Testis (tissue), 2 donors: ENCODE data around the gene CDK16.

ENCODE experiments used
- POLR2A ChIP-seq: fragments of 450-650 bp; IDR thresholded peaks from one replicate; pipeline ENCODE4 v1.6.1; 2017; ENCODE audit warnings: antibody characterized with exemption, mild to moderate bottlenecking, moderate library complexity
- TF ChIP-seq, protein P1 (sequence below), 3 experiments: fragments of 450-650 bp in 2 of 3; fragments of 200-600 bp in 1 of 3; sonication (generic) in 1 of 3; IDR thresholded peaks; one replicate each; pipeline ENCODE4 v1.5.1; 2016 to 2019; ENCODE audit warnings: antibody characterized with exemption in 3 of 3, mild to moderate bottlenecking in 2 of 3, moderate library complexity in 1 of 3

DNA sequence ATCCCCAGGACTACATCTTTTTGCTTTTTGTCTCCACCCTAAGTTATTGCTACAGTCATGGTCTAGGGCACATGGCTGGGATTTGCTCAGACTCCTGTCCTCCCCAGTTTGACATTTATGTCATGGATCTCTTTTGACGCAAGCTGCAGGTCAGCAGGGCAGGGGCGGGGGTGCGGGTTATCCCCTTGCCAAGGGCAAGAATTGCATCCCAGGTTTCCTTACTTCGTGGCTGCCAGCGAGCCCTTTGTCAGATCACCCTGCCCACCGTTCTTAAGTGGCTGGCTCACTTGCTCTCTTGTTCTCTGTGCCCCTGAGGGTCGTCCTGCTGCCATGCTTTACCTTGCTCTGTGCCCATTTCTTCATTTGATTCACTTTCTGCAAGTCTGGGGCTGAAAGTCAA lies 45.9 kb upstream of the CDK16 start:
- TF ChIP-seq, protein P1, sequence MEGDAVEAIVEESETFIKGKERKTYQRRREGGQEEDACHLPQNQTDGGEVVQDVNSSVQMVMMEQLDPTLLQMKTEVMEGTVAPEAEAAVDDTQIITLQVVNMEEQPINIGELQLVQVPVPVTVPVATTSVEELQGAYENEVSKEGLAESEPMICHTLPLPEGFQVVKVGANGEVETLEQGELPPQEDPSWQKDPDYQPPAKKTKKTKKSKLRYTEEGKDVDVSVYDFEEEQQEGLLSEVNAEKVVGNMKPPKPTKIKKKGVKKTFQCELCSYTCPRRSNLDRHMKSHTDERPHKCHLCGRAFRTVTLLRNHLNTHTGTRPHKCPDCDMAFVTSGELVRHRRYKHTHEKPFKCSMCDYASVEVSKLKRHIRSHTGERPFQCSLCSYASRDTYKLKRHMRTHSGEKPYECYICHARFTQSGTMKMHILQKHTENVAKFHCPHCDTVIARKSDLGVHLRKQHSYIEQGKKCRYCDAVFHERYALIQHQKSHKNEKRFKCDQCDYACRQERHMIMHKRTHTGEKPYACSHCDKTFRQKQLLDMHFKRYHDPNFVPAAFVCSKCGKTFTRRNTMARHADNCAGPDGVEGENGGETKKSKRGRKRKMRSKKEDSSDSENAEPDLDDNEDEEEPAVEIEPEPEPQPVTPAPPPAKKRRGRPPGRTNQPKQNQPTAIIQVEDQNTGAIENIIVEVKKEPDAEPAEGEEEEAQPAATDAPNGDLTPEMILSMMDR (IDR thresholded peaks at IDR 0.05): no peak
- TF ChIP-seq POLR2A: no peak
